ENCODE results near the gene TBX5.

TBX5 gene

GRCh38 chr12:114441039-114441383, 35.1 kb upstream of the TBX5 start:
- TF ChIP-seq CTCF (IDR thresholded peaks at IDR 0.05; ENCODE audit: low read depth, low read length) = no peak
- H3K4me3 ChIP-seq (ENCODE audit: low read depth, low read length) = no peak overlapping the region

- no peak for TF ChIP-seq CTCF (IDR thresholded peaks at IDR 0.05; ENCODE audit: low read depth, low read length)
- no peak overlapping the region for H3K4me3 ChIP-seq (ENCODE audit: low read depth, low read length)
Measured at GRCh38 chr12:114440270-114441038, 34.5 kb upstream of the TBX5 start.

GRCh38 chr12:114439817-114440216, 33.9 kb upstream of the TBX5 start:
- TF ChIP-seq CTCF (IDR thresholded peaks at IDR 0.05; ENCODE audit: low read depth, low read length) = no peak
- no peak overlapping the region for H3K4me3 ChIP-seq (ENCODE audit: low read depth, low read length)

- no peak overlapping the region for H3K4me3 ChIP-seq (ENCODE audit: low read depth, low read length)
- no peak for TF ChIP-seq CTCF (IDR thresholded peaks at IDR 0.05; ENCODE audit: low read depth, low read length)
Measured at GRCh38 chr12:114439261-114439683, 33.3 kb upstream of the TBX5 start.

GRCh38 chr12:114438635-114439256, 32.8 kb upstream of the TBX5 start:
- H3K4me3 ChIP-seq (ENCODE audit: low read depth, low read length) = no peak overlapping the region
- no peak for TF ChIP-seq CTCF (IDR thresholded peaks at IDR 0.05; ENCODE audit: low read depth, low read length)

GRCh38 chr12:114434341-114434740, 28.4 kb upstream of the TBX5 start:
- no peak overlapping the region for H3K4me3 ChIP-seq (ENCODE audit: low read depth, low read length)
- no peak for TF ChIP-seq CTCF (IDR thresholded peaks at IDR 0.05; ENCODE audit: low read depth, low read length)

GRCh38 chr12:114431902-114432301, 26.0 kb upstream of the TBX5 start:
- no peak overlapping the region for H3K4me3 ChIP-seq (ENCODE audit: low read depth, low read length)
- no peak for TF ChIP-seq CTCF (IDR thresholded peaks at IDR 0.05; ENCODE audit: low read depth, low read length)

Measured in WI38 (cell line).